ENCODE results near the gene TAP2.

DNA sequence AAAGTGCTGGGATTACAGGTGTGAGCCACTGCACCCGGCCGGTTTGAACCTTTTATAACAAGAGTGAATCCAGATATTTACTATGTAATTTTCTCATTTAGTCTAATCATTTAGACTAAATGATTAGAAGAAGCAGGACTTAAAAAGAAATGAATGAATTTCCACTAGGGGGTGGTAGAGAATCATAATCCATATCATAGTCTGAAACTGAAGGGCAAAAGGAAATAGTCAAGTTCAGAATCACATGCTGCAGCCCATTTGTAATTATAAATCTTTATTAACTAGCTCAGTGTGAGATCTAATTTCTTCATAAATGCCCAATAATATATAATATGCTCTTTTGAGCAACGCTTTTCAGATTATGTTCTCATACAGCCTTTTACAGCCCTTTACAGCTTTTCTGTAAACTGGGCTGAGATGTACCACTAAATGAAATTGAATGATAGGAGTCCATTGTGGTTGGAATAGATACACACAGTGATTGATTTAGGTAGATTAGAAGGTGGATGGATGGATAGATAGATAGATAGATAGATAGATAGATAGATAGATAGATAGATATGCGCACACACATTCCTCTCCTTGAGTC is 47.3 kb upstream of the TAP2 start:
- TF ChIP-seq TAF1 (IDR thresholded peaks at IDR 0.05; ENCODE audit: borderline replicate concordance, low read depth, low read length) (no peak), POLR2AphosphoS5 (IDR thresholded peaks at IDR 0.05; ENCODE audit: low read depth, low read length) (no peak)

Data from GM12892 (cell line).